CD14-positive monocyte (primary cell): ENCODE measurements around the gene KRTAP10-8. TPM values are rescaled to one million over a fixed set of nuclear protein-coding genes. Genes with fewer than 3 reads are reported as not detected.

Source experiments
- DNase-seq, 3 donors: peaks; one replicate each; pipeline ENCODE4 v3.0.0-alpha.2; 2011 to 2022
- H2AFZ ChIP-seq: 2 replicates; pipeline ENCODE4 v1.6.0; 2012; ENCODE audit warnings: mild to moderate bottlenecking, low read depth, low read length, inconsistent platforms; ENCODE audit not compliant: insufficient read depth, poor library complexity, severe bottlenecking
- H3K27ac ChIP-seq, 2 donors: 1 replicate in 1 of 2; 2 replicates in 1 of 2; pipeline ENCODE4 v1.5.1; 2012 to 2013; ENCODE audit warnings: low read length in 2 of 2, control low read depth in 1 of 2, inconsistent platforms in 1 of 2, low read depth in 1 of 2, mild to moderate bottlenecking in 1 of 2
- H3K27me3 ChIP-seq, 2 donors: one replicate each; pipeline versions ENCODE4 v1.6.0 to v1.6.1; 2011 to 2013; ENCODE audit warnings: low read length in 2 of 2; ENCODE audit not compliant: control insufficient read depth in 2 of 2, insufficient read depth in 2 of 2
- H3K36me3 ChIP-seq, 2 donors: replicated peaks in 1 of 2; 1 replicate in 1 of 2; 2 replicates in 1 of 2; pipeline versions ENCODE4 v1.5.1 to v1.6.1; 2012 to 2013; ENCODE audit warnings: low read length in 2 of 2, control low read depth in 1 of 2, inconsistent platforms in 1 of 2, mild to moderate bottlenecking in 1 of 2; ENCODE audit not compliant: insufficient read depth in 2 of 2, control insufficient read depth in 1 of 2
- H3K4me1 ChIP-seq, 2 donors: 1 replicate in 1 of 2; 2 replicates in 1 of 2; pipeline versions ENCODE4 v1.5.1 to v1.6.1; 2012 to 2013; ENCODE audit warnings: low read length in 2 of 2, control low read depth in 1 of 2, inconsistent platforms in 1 of 2, mild to moderate bottlenecking in 1 of 2, moderate library complexity in 1 of 2; ENCODE audit not compliant: insufficient read depth in 2 of 2, control insufficient read depth in 1 of 2
- H3K4me2 ChIP-seq: replicated peaks from 2 replicates; pipeline ENCODE3; 2012; ENCODE audit warnings: low read length, moderate library complexity, mild to moderate bottlenecking; ENCODE audit not compliant: poor library complexity, severe bottlenecking; ENCODE audit errors: extremely low read depth
- H3K4me3 ChIP-seq, 3 experiments: fragments of 200-600 bp in 1 of 3; sonication (generic) in 1 of 3; replicated peaks in 1 of 3; 1 replicate in 2 of 3; 2 replicates in 1 of 3; pipeline ENCODE4 v1.5.1; 2011 to 2013; ENCODE audit warnings: low read length in 3 of 3, mild to moderate bottlenecking in 3 of 3, control low read depth in 2 of 3, low read depth in 2 of 3, inconsistent platforms in 1 of 3, moderate library complexity in 1 of 3
- H3K79me2 ChIP-seq: 2 replicates; pipeline ENCODE4 v1.6.0; 2012; ENCODE audit warnings: mild to moderate bottlenecking, control low read depth, inconsistent platforms, low read length, moderate library complexity; ENCODE audit not compliant: insufficient read depth
- H3K9ac ChIP-seq: 2 replicates; pipeline ENCODE4 v1.6.0; 2017; ENCODE audit warnings: low read length, mild to moderate bottlenecking; ENCODE audit not compliant: insufficient read depth, poor library complexity, severe bottlenecking
- H3K9me3 ChIP-seq, 2 donors: replicated peaks in 1 of 2; 1 replicate in 1 of 2; 2 replicates in 1 of 2; pipeline versions ENCODE4 v1.5.1 to v1.6.1; 2012 to 2013; ENCODE audit warnings: low read length in 2 of 2, control low read depth in 1 of 2; ENCODE audit not compliant: control insufficient read depth in 1 of 2, insufficient read depth in 1 of 2
- H4K20me1 ChIP-seq: 2 replicates; pipeline ENCODE4 v1.6.0; 2012; ENCODE audit warnings: mild to moderate bottlenecking, low read length, control low read depth, moderate library complexity; ENCODE audit not compliant: insufficient read depth
- H3K27ac Mint-ChIP-seq, 7 donors: one replicate each; pipeline ENCODE4 v1.8.0; 2020; ENCODE audit warnings: mild to moderate bottlenecking in 7 of 7, mixed read lengths in 7 of 7, moderate library complexity in 6 of 7, inconsistent platforms in 2 of 7
- H3K27me3 Mint-ChIP-seq, 3 donors: one replicate each; pipeline ENCODE4 v1.8.0; 2021 to 2022; ENCODE audit warnings: low read depth in 3 of 3, mild to moderate bottlenecking in 3 of 3, mixed read lengths in 3 of 3, moderate library complexity in 3 of 3, inconsistent platforms in 1 of 3
- H3K36me3 Mint-ChIP-seq, 2 donors: one replicate each; pipeline ENCODE4 v1.8.0; 2020; ENCODE audit warnings: mixed read lengths in 2 of 2, inconsistent platforms in 1 of 2, mild to moderate bottlenecking in 1 of 2
- H3K4me1 Mint-ChIP-seq: one replicate; pipeline ENCODE4 v1.8.0; 2020; ENCODE audit warnings: mild to moderate bottlenecking, mixed read lengths
- H3K4me3 Mint-ChIP-seq, 2 donors: one replicate each; pipeline ENCODE4 v1.8.0; 2020; ENCODE audit warnings: mild to moderate bottlenecking in 2 of 2, mixed read lengths in 2 of 2, moderate library complexity in 1 of 2
- H3K9me3 Mint-ChIP-seq, 7 donors: one replicate each; pipeline ENCODE4 v1.8.0; 2020 to 2022; ENCODE audit warnings: mixed read lengths in 7 of 7, mild to moderate bottlenecking in 6 of 7, moderate library complexity in 6 of 7, inconsistent platforms in 2 of 7
- CTCF ChIP-seq: fragments of 200-600 bp; IDR thresholded peaks from one replicate; pipeline ENCODE4 v1.8.0; 2022; ENCODE audit warnings: antibody characterized with exemption, mild to moderate bottlenecking
- WGBS: methylation state at CpG from one replicate; pipeline ENCODE4 v1.1.5; 2013; ENCODE audit warnings: missing lambda C conversion rate; ENCODE audit not compliant: insufficient coverage; 5-methylcytosine and 5-hydroxymethylcytosine counted together
- intact Hi-C, 2 donors: fragments of 100-400 bp; cut with micrococcal nuclease; formaldehyde crosslinking; loops; one replicate each; pipeline versions ENCODE4 v1.15.0 to v1.15.1; 2023
- polyA plus RNA-seq, 3 donors: library from polyadenylated mRNA; depleted of rRNA in 1 of 3; unstranded in 2 of 3; stranded (reverse) in 1 of 3; fragments of 300-500 nt in 2 of 3; fragments of >200 nt in 1 of 3; fragmentation: Illumina TruSeq in 2 of 3; gene quantifications; 1 replicate in 2 of 3; 2 replicates in 1 of 3; pipeline ENCODE4 v1.2.3, GENCODE V29; 2012 to 2021

Gene KRTAP10-8
- polyA plus RNA-seq, 3 donors = not detected

DNA sequence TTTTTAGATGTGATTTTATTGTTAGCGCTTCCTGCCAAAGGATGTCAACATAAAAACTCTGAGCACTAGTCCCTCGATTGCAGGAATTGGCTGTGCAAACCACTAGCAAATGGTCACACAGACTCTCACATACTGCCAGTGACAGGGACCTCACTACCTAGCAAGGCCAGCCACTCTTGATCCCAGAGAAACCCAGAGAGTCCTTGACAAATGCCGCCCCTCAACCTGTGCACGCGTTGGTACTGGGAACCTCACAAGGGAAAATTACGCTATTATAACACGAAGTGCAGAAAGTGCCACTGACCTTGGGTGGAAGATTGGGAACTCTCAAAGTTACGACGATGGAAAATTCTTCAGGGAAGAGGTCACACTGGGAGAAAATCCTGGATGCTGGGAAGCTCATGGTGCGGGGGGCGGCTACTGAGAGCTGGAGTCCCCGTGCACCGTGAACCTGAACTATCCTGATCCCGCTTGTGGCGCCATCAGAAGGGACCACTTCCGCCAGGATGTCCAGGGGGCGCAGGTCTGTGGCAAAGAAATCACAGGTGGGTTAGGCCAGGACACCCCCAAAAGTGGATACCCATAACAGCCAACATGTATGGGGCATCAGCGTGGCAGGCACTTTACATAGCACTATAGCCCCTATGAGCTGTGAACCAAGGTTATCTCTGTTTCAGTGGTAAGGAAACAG is 44.3 kb upstream of the KRTAP10-8 start:
- Mint-ChIP-seq H3K27ac (peak overlapping the region in 2 of 7 donors; percentile 66 to 74), H3K4me3 (no peak overlapping the region)

GRCh38 chr21:44568261-44568660 is 43.6 kb upstream of the KRTAP10-8 start:
- Histone ChIP-seq H4K20me1 (no peaks in the 10 kb centered on the region), H3K4me2 (no peak overlapping the region), H3K4me1 (peaks cover 0 to 4% of the 10 kb centered on the region in 2 donors), H3K9me3 (peaks cover 0 to 15% of the 10 kb centered on the region in 2 donors), H2AFZ (no peak overlapping the region), H3K79me2 (no peaks in the 10 kb centered on the region), H3K27me3 (no peaks in the 10 kb centered on the region), H3K4me3 (no peak overlapping the region), H3K9ac (no peak overlapping the region), H3K27ac (no peak overlapping the region), H3K36me3 (no peaks in the 10 kb centered on the region)
- peak overlapping the region in 2 of 7 donors; percentile 41 to 45 for H3K27ac Mint-ChIP-seq
- TF ChIP-seq CTCF = no peak
- no peak overlapping the region for H3K4me3 Mint-ChIP-seq
- H3K9me3 Mint-ChIP-seq = peaks cover 3 to 20% (median 12%) of the 10 kb centered on the region in 7 donors
- no peaks in the 10 kb centered on the region for H3K36me3 Mint-ChIP-seq
- no peak for DNase-seq
- intact Hi-C loops = no loop called here
- peaks cover 5 to 6% (median 5%) of the 10 kb centered on the region in 3 donors for H3K27me3 Mint-ChIP-seq
- H3K4me1 Mint-ChIP-seq = peaks cover 11% of the 10 kb centered on the region
- WGBS = 83% methylated on average over 12 of the region's 12 CpGs

More for the DNA sequence above, 44.3 kb upstream of the KRTAP10-8 start:
- H3K27ac ChIP-seq = no peak overlapping the region
- Mint-ChIP-seq H3K27me3 (peaks cover 4 to 5% (median 5%) of the 10 kb centered on the region in 3 donors), H3K36me3 (no peaks in the 10 kb centered on the region), H3K4me1 (peaks cover 11% of the 10 kb centered on the region), H3K9me3 (peaks cover 4 to 20% (median 13%) of the 10 kb centered on the region in 7 donors)
- no peaks in the 10 kb centered on the region for H3K36me3 ChIP-seq
- H3K9ac ChIP-seq = no peak overlapping the region
- H3K4me2 ChIP-seq = no peak overlapping the region
- TF ChIP-seq CTCF = no peak
- H3K4me1 ChIP-seq = peaks cover 0 to 4% of the 10 kb centered on the region in 2 donors
- no peak overlapping the region for H2AFZ ChIP-seq
- intact Hi-C loops = no loop called here
- H3K4me3 ChIP-seq = no peak overlapping the region
- H3K27me3 ChIP-seq = no peaks in the 10 kb centered on the region
- H4K20me1 ChIP-seq = no peaks in the 10 kb centered on the region
- WGBS = 95% methylated on average over 15 of the region's 18 CpGs
- no peaks in the 10 kb centered on the region for H3K79me2 ChIP-seq
- DNase-seq = no peak
- H3K9me3 ChIP-seq = peaks cover 1 to 15% of the 10 kb centered on the region in 2 donors
